Medulla oblongata (tissue), 1 donor: ENCODE results near the gene LMX1B.

Source experiments
- DNase-seq: peaks from one replicate; pipeline ENCODE4 v3.0.0-alpha.2; 2015; ENCODE audit errors: extremely low spot score

Gene LMX1B

DNA sequence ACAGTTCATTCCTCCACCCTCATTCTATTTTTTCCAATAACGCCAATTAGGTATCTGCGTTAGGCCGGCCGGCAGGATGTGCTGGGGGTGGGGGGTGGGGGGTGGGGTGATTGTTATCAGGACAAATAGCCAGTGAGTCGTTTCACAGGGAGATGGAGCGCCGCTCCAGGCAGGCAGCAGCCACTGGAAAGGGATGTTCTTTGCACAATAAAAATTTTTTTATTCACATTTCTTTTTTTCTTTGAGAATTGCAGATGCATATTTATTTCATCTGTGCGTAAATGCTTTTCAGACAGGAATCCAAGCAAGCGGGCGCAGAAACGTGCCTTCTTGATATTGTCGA, 4.1 kb downstream of the LMX1B start:
- no peak for DNase-seq

- no peak for DNase-seq
Observed at GRCh38 chr9:126618190-126618584, 4.5 kb downstream of the LMX1B start.

DNA sequence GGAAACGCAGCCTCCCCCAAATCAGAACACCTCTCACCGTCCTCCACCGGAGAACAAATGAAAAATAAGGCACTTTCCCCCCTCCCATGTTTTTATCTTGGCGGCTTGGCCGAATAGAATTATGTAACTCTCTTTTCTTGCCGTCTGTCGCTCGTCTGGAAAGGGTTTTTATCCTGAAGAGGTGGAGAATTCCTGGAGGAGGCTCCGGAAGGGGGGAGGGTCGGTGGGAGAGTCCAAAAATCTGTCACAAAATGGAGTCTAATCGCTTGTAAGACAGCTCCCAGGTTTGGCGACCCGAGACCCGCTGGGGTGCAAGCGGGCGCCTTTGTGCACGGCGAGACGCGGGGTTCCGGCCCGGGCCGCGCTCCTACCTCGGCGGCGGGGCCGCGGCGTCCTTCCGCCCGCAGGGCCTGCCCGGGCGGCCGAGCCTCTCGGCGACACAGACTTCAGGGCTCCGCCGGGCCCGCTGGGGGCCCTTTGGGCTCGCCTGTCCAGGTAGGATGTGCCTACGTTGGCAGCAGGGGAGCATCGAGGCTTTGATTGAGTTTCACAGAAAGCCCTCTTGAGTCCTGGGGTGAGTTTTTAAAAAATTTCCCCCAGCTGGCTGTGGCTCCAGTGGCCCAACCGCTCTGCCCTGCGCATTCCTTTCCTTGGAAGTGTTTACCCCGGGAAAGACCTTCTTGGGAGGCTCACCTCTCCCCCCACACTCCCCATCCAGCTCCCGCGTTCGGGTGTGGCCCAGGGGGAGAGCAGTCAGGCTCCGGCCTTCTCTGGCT, 5.0 kb downstream of the LMX1B start:
- no peak for DNase-seq

- no peak for DNase-seq
Observed at GRCh38 chr9:126619361-126620135, 5.8 kb downstream of the LMX1B start.

GRCh38 chr9:126620478-126620877, 6.8 kb downstream of the LMX1B start:
- no peak for DNase-seq

DNA sequence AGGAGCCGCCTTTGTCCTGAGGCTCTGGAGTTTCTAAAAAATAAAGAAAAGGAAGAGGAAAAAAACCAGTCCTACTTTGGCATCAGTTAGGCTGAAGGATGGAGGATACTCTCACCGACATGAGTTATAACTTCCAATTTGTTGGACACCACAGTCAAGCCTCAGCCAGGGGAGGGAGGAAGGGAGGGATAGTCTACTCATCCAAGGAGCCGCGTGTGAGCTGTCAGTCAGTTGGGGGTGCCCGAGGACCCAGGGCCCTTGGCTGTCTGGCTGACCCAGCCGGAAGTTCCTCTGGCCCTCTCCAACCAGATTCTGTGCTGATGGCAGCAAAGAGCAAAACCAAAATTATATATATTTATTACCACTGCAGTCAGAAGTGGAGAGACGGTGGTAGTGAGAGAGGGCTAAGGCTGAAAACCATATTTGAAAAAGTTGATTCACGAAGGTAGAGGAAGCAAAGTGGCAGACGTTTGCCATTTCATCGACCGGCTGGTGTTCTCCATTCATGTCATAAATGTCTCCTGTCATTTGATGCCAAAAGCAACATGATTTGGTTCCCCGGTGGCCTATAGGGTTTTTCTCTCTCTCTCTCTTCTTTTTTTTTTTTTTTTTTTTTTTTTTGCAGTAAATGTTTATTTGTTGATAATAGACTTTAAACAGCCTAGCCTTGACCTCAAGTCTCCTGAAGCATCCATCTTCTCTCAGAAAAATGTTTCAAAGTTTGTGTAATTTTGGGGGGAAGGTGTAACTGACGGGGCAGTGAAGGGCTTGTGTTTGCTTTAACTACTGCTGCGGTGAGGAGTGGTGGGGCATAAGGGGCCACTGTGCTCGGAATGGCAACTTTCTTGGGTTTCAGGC, 7.6 kb downstream of the LMX1B start:
- DNase-seq: no peak

DNA sequence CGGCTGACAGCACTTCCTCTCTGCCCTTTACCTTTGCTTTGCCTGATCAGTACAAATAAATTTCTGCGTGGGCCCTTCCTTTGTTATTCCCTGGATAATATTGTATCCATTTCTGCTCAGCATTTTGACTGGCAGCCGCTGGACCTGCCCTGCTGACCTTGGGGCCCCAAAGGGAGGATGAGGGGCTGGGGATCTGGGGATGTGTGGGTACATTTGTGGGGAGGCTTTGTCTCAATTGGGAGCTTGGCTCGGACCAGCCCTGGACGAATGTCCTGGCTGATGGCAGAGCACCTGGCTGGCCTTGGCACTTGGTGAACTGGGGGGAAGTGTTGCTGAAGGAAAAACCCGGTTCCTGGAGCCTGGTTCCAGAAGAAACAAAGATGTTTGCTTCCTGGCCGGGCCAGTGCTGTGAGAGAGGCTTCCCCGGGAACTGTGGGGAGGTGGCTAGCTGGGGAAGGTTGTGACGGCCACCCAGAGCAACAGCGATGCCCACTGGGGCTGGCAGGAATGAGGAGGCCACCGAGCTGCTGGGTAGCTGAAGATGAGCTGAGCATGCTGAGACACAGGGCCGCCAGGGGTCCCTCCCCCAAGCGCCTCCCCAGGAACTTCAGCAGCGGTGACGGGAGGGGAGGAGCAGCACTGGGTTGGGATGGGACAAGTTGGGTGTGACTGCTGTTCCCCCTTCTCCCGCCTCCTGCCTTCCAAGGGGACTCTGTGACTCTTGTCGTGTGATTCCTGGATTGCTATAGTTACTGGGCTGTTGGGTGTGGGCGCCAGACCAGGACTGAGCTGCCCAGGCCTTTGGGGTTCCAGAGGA, 8.4 kb downstream of the LMX1B start:
- no peak for DNase-seq

DNA sequence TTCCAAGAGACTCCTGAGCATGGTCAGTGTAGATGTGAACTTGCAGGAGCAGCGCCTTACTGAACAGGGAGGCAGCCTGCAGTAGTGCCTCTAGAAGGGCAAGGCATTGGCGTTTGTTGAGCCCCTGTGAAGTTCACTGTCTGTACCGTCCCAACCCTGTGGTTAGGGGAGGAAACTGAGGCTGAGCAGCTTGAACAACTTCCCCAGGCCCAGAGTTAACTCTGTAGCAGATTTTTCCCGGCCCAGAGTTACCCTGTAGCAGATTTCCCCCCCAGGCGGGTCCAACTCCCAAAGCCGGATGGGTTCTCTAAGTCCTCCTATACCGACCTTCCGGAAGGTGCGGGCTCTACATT, 9.6 kb downstream of the LMX1B start:
- no peak for DNase-seq

- no peak for DNase-seq
Observed at GRCh38 chr9:126623667-126624478, 10.1 kb downstream of the LMX1B start.

- no peak for DNase-seq
Observed at GRCh38 chr9:126624479-126624826, 10.7 kb downstream of the LMX1B start.

DNA sequence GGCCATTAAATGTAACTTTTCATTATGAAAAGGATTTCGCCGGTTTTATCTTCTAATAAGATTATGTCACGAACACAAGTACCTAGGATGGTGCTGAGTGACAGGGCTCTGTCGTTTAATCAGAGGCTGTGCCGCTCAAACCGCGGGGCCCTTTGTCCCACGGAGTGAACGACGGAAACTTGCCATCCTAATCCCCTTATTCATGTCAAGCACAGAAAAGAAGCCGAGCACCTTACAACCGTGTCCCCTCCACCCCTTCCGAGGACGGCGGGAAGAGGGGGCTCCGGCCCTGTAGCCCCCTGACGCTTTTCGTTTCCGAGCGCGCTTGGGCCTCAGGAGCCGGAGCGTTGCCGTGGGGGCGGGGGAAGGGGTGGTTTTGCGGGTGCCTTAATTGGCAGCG, 11.2 kb downstream of the LMX1B start:
- no peak for DNase-seq

DNA sequence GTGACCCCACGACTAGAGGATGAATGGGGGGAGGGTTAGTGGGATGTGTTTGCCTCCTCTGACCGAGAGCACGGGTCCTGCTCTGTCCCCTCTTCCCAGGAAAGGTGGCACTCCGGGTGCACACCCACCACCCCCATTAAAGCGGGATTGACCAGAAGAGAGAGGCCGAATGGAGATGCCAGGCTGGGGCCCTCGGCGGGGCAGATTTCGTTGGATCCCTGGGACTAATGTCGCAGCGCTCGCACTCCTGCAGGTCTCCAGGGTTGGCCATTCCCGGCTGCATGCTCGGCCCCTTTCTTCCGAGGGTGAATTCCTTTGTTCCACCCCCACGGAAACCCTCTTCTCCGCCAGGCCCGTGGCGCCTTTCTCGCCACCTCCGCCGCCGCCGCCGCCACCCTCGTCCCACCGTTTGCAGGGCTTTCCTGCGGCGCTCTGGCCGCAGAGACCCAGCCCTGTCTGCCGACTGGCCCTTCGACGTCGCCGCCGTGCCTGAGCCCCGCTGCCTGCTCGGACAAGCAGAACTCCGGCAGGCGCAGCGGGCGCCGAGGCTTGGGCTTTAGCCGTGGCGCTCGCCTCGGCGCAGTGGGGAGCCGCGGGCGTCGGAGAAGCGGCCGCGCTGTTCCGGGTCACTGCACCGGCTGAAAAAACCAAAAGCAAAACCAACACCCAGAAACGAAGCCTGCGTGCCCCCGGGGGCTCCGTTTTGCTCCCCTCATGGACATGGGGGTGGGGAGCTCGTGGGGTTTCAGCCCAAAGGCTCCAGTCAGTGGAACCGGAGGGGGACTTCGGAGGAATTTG, 11.8 kb downstream of the LMX1B start:
- DNase-seq: no peak

DNA sequence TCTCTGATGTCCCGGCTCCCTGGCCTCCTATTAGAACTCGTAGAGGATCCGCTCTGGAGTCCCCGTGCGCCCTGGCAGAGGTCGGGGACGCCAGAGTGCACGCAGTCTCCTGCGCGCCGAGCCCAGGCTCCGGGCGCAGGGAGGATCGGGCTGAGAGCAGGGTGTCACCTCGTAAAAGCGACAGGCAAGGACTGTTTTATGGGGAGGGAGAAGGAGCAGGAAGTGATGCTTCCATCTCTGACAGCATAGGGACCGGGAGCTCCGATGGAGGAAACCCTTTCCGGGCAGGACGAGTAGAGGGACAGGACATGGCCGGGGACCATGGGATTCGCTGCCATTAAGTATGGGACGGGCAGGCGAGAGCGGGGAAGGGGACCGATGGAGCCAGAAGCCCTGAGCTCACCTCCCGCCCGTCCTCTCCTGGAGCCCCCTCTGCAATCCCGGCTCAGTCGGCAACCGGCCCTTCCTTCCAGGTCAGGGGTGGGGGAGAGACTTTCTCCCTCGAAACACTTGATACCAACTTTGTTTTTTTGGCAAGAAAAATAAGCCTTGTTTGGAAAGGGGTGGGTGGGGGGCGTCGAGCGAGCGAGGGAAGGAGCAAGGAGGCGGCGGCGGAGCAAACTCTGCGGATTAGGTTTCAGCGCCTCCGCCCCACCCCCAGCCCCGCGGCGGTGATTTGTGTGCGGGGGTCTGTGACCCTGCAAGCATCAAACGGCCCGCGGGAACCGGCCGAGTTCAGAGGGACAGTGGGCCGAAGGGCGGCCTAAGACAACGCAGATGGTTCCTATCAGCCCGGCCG, 12.6 kb downstream of the LMX1B start:
- DNase-seq: no peak

GRCh38 chr9:126626926-126627233, 13.2 kb downstream of the LMX1B start:
- no peak for DNase-seq

GRCh38 chr9:126628146-126628545, 14.4 kb downstream of the LMX1B start:
- no peak for DNase-seq

DNA sequence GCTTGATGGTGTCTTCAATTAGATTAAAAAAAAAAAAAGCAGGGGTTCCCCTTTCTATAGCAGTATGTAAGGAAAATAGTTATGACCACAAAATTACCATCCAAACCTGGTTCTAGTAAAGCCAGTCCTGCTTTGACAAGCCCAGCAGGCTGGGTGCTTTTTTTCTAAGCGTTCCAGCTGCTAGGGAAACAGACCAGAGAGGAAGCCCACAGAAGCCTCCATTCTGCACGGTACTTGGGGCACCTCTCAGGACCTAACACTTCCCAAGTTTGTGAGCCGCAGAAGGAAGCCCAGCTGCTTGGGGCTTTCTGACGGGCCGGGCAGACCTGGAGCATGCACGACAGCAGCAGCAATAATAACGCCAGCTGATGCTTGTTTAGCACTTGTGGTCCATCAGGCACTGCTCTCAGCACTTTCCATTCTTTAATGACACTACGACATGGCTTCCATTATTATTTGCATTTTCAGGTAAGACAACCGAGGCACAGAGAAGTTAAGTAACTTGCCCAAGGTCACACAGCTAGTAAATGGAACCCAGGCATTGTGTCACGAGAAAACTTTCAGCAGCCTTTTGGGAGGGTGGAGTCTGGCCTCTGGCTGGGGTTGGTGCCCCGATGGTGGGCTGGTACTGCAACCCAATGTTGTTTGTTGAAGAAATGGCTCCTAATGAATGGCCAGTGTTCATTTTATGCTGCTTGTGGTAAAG, 15.4 kb downstream of the LMX1B start:
- DNase-seq: no peak

- no peak for DNase-seq
Observed at GRCh38 chr9:126630458-126631237, 16.9 kb downstream of the LMX1B start.

GRCh38 chr9:126631254-126631653, 17.5 kb downstream of the LMX1B start:
- no peak for DNase-seq
